OCI-LY7 (cell line): ENCODE results near the gene RNF224. TPM values are rescaled to one million over a fixed set of nuclear protein-coding genes. Genes with fewer than 3 reads are reported as not detected.
A peak's percentile ranks its signal among the peaks of the same experiment; 100 is the strongest.

ENCODE experiments used
- BruUV-seq: library from RNA; stranded (reverse); fragments of 400-500 nt; replicated peaks from 2 replicates; lab custom pipeline; 2021; lab: Mats Ljungman, UMichigan
- CTCF ChIA-PET: fragments of 300-600 bp; sonication (Branson Sonifier 250); formaldehyde crosslinking; loops from one replicate; lab custom pipeline; 2022; ENCODE audit warnings: antibody characterized with exemption; ENCODE audit not compliant: unreplicated experiment; lab: Charles Lee
- POLR2A ChIA-PET: fragments of 300-600 bp; sonication (Branson Sonifier 250); formaldehyde crosslinking; loops from one replicate; lab custom pipeline; 2022; ENCODE audit warnings: antibody characterized with exemption; lab: Charles Lee
- DNase-seq: peaks from one replicate; pipeline ENCODE4 v3.0.0-alpha.2; 2015; ENCODE audit warnings: low spot score
- H2AFZ ChIP-seq: fragments of 200-600 bp; sonication (generic), shearing (Covaris generic); 2 replicates; pipeline ENCODE4 v1.6.1; 2014; ENCODE audit warnings: mild to moderate bottlenecking, antibody characterized with exemption, low read length, moderate library complexity
- H3K27ac ChIP-seq: fragments of 200-600 bp; sonication (generic); 2 replicates; pipeline ENCODE4 v1.5.1; 2014; ENCODE audit warnings: mixed run types, low read depth, mild to moderate bottlenecking, moderate library complexity, low read length, inconsistent platforms; ENCODE audit not compliant: poor library complexity, severe bottlenecking
- H3K36me3 ChIP-seq: fragments of 200-600 bp; sonication (generic); 2 replicates; pipeline ENCODE4 v1.6.1; 2014; ENCODE audit warnings: mild to moderate bottlenecking, antibody characterized with exemption, low read length, moderate library complexity, mixed read lengths; ENCODE audit not compliant: insufficient read depth
- H3K4me1 ChIP-seq: fragments of 200-600 bp; sonication (generic); 2 replicates; pipeline ENCODE4 v1.5.1; 2014; ENCODE audit warnings: mild to moderate bottlenecking, low read length; ENCODE audit not compliant: insufficient read depth, poor library complexity, severe bottlenecking
- H3K4me2 ChIP-seq: fragments of 200-600 bp; sonication (generic); 2 replicates; pipeline ENCODE4 v1.6.1; 2014; ENCODE audit warnings: mild to moderate bottlenecking, low read length
- H3K4me3 ChIP-seq: fragments of 200-600 bp; sonication (generic); 2 replicates; pipeline ENCODE4 v1.5.1; 2014; ENCODE audit warnings: mild to moderate bottlenecking, low read depth, low read length; ENCODE audit not compliant: poor library complexity, severe bottlenecking
- H3K79me2 ChIP-seq: fragments of 200-600 bp; sonication (generic); 2 replicates; pipeline ENCODE4 v1.6.1; 2016; ENCODE audit warnings: low read depth, mild to moderate bottlenecking, low read length, moderate library complexity, mixed read lengths; ENCODE audit not compliant: insufficient read depth
- H3K9me2 ChIP-seq: fragments of 200-600 bp; sonication (generic); 2 replicates; pipeline ENCODE4 v1.6.1; 2016; ENCODE audit warnings: mild to moderate bottlenecking, low read length, mixed read lengths; ENCODE audit not compliant: insufficient read depth
- H3K9me3 ChIP-seq: fragments of 200-600 bp; sonication (generic); 2 replicates; pipeline ENCODE4 v1.6.1; 2014; ENCODE audit warnings: mild to moderate bottlenecking, mixed run types, low read length, mixed read lengths
- H4K20me1 ChIP-seq: fragments of 200-600 bp; sonication (generic); 2 replicates; pipeline ENCODE4 v1.6.1; 2014; ENCODE audit warnings: mild to moderate bottlenecking, antibody characterized with exemption, low read length, moderate library complexity, mixed read lengths; ENCODE audit not compliant: insufficient read depth
- EZH2phosphoT487 ChIP-seq: fragments of 200-600 bp; sonication (generic); IDR thresholded peaks from 2 replicates; pipeline ENCODE4 v1.6.1; 2018; ENCODE audit warnings: low read depth, borderline replicate concordance, mild to moderate bottlenecking, mixed run types, antibody characterized with exemption, low read length, moderate library complexity, mixed read lengths
- intact Hi-C: fragments of 100-400 bp; cut with micrococcal nuclease; formaldehyde crosslinking; loops from one replicate; pipeline ENCODE4 v1.10.0; 2022; ENCODE audit not compliant: unreplicated experiment
- total RNA-seq, 2 experiments: library from RNA; depleted of rRNA in 1 of 2; stranded (reverse); fragments of >200 nt in 1 of 2; shearing (Covaris generic) in 1 of 2; gene quantifications; 2 replicates each; pipeline ENCODE4 v1.2.3, GENCODE V29; 2014 to 2022
- TF ChIP-seq, protein P1 (sequence below): fragments of 200-600 bp; sonication (generic); conservative IDR thresholded peaks from 2 replicates; pipeline ENCODE4 v1.5.1; 2014; ENCODE audit warnings: mild to moderate bottlenecking, antibody characterized with exemption, low read length, moderate library complexity, mixed read lengths

The RNF224 gene
- total RNA-seq, 2 experiments from 2014 or later, result 0.13 to 0.30 TPM

GRCh38 chr9:137273611-137274320 lies 46.5 kb downstream of the RNF224 start:
- TF ChIP-seq EZH2phosphoT487, result no peak
- TF ChIP-seq, protein P1, sequence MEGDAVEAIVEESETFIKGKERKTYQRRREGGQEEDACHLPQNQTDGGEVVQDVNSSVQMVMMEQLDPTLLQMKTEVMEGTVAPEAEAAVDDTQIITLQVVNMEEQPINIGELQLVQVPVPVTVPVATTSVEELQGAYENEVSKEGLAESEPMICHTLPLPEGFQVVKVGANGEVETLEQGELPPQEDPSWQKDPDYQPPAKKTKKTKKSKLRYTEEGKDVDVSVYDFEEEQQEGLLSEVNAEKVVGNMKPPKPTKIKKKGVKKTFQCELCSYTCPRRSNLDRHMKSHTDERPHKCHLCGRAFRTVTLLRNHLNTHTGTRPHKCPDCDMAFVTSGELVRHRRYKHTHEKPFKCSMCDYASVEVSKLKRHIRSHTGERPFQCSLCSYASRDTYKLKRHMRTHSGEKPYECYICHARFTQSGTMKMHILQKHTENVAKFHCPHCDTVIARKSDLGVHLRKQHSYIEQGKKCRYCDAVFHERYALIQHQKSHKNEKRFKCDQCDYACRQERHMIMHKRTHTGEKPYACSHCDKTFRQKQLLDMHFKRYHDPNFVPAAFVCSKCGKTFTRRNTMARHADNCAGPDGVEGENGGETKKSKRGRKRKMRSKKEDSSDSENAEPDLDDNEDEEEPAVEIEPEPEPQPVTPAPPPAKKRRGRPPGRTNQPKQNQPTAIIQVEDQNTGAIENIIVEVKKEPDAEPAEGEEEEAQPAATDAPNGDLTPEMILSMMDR, result no peak
- Histone ChIP-seq H2AFZ (no peak overlapping the region), H3K4me1 (peaks cover 79% of the 10 kb centered on the region), H3K27ac (peak overlapping the region; percentile 77), H4K20me1 (no peaks in the 10 kb centered on the region), H3K36me3 (peaks cover 34% of the 10 kb centered on the region; the same call in 1 of the 2 replicates), H3K9me3 (no peaks in the 10 kb centered on the region), H3K4me2 (peak overlapping the region; percentile 81), H3K9me2 (no peaks in the 10 kb centered on the region), H3K4me3 (no peak overlapping the region), H3K79me2 (peaks cover 4% of the 10 kb centered on the region; the same call in 1 of the 2 replicates)
- CTCF ChIA-PET, result interaction anchor here (0.6 to 1.2 kb wide), 2 partner anchors 13 to 53 kb away, joined by 3 to 4 read pairs; no protein-coding TSS in a partner anchor
- POLR2A ChIA-PET, result interaction anchor here (0.6 to 1.2 kb wide), 3 partner anchors 20 to 169 kb away, joined by 3 read pairs; partner anchors contain the start of gene TUBB4B
- intact Hi-C loops, result no loop called here
- BruUV-seq, result no TSS peak
- peak; percentile 53 for DNase-seq

DNA sequence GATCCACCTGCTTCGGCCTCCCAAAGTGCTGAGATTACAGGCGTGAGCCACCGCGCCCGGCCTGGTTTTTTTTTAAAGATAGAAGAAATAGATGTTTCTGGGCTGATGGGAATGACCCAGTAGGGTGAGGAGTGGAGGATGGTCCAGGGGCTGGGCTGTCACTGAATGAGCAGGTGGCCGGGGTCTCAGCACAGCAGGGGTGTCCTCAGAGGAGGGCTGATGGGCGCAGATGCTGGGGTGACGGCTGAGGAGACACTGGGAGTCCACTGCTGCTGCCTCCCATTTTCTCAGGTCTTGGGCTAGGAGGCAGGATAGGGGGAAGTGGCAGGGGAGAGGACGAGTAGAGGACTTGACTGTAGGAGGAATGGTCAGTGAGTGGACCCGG lies 47.9 kb downstream of the RNF224 start:
- no peaks in the 10 kb centered on the region for H3K9me2 ChIP-seq
- H2AFZ ChIP-seq, result no peak overlapping the region
- no peak for TF ChIP-seq EZH2phosphoT487
- TF ChIP-seq, protein P1, result no peak
- ChIA-PET POLR2A (interaction anchor here (0.9 to 1.2 kb wide), 2 partner anchors 21 to 34 kb away, joined by 3 to 4 read pairs; partner anchors contain the start of gene TUBB4B), CTCF (interaction anchor here (1.2 kb wide), 1 partner anchor 11 kb away, joined by 4 read pairs; no protein-coding TSS in a partner anchor)
- no peaks in the 10 kb centered on the region for H4K20me1 ChIP-seq
- H3K4me2 ChIP-seq, result peak overlapping the region; percentile 81
- BruUV-seq, result no TSS peak
- DNase-seq, result no peak
- H3K9me3 ChIP-seq, result no peaks in the 10 kb centered on the region
- H3K79me2 ChIP-seq, result no peaks in the 10 kb centered on the region
- H3K27ac ChIP-seq, result peak overlapping the region; percentile 77
- peaks cover 67% of the 10 kb centered on the region for H3K4me1 ChIP-seq
- peaks cover 23% of the 10 kb centered on the region; the same call in 1 of the 2 replicates for H3K36me3 ChIP-seq
- intact Hi-C loops, result no loop called here
- H3K4me3 ChIP-seq, result no peak overlapping the region
